SU-DHL-6 (cell line): ENCODE data around the gene GNG4.

Experiments
- H2AFZ ChIP-seq: fragments of 200-600 bp; sonication (generic); 2 replicates; pipeline ENCODE4 v1.6.1; 2014; ENCODE audit warnings: low read depth, mild to moderate bottlenecking, moderate library complexity, mixed read lengths, antibody characterized with exemption, low read length; ENCODE audit not compliant: severe bottlenecking
- H3F3A ChIP-seq: fragments of 200-600 bp; shearing (Covaris generic); 2 replicates; pipeline ENCODE4 v1.6.0; 2016; ENCODE audit warnings: antibody characterized with exemption, mild to moderate bottlenecking; ENCODE audit not compliant: insufficient read depth
- H3K27ac ChIP-seq: fragments of 200-600 bp; sonication (generic); 2 replicates; pipeline ENCODE4 v1.5.1; 2016; ENCODE audit warnings: low read depth, mild to moderate bottlenecking, low read length, moderate library complexity, mixed read lengths
- H3K27me3 ChIP-seq: fragments of 200-600 bp; sonication (generic), shearing (Covaris generic); 2 replicates; pipeline ENCODE4 v1.6.0; 2014; ENCODE audit warnings: mild to moderate bottlenecking, low read length
- H3K36me3 ChIP-seq: fragments of 200-600 bp; sonication (generic); 2 replicates; pipeline ENCODE4 v1.6.1; 2014; ENCODE audit warnings: mild to moderate bottlenecking, low read length, mixed read lengths
- H3K4me2 ChIP-seq: fragments of 300-600, 200-600 bp; shearing (Covaris generic), sonication (generic); 2 replicates; pipeline ENCODE4 v1.6.0; 2014; ENCODE audit warnings: low read length, low read depth, mild to moderate bottlenecking; ENCODE audit not compliant: poor library complexity, severe bottlenecking
- H3K4me3 ChIP-seq: fragments of 200-600 bp; sonication (generic); 2 replicates; pipeline ENCODE4 v1.5.1; 2014; ENCODE audit warnings: antibody characterized with exemption, low read length, mild to moderate bottlenecking, mixed read lengths; ENCODE audit not compliant: insufficient read depth, poor library complexity, severe bottlenecking
- H3K79me2 ChIP-seq: fragments of 200-600 bp; sonication (generic); 2 replicates; pipeline ENCODE4 v1.6.1; 2014; ENCODE audit warnings: mild to moderate bottlenecking, low read length, moderate library complexity; ENCODE audit not compliant: insufficient read depth
- H3K9ac ChIP-seq: fragments of 200-600 bp; sonication (generic); 2 replicates; pipeline ENCODE4 v1.7.0; 2014; ENCODE audit warnings: mild to moderate bottlenecking, low read length
- H3K9me2 ChIP-seq: fragments of 200-600 bp; sonication (generic); replicated peaks from 2 replicates; pipeline ENCODE4 v1.6.1; 2014; ENCODE audit warnings: low read length; ENCODE audit not compliant: insufficient read depth
- H3K9me3 ChIP-seq: fragments of 200-600 bp; sonication (generic); 2 replicates; pipeline ENCODE4 v1.6.1; 2014; ENCODE audit warnings: low read length, mixed read lengths; ENCODE audit not compliant: insufficient read depth
- H4K20me1 ChIP-seq: fragments of 200-600 bp; sonication (generic); 2 replicates; pipeline ENCODE4 v1.6.1; 2014; ENCODE audit warnings: low read depth, mild to moderate bottlenecking, antibody characterized with exemption, low read length, moderate library complexity, mixed read lengths
- CTCF ChIP-seq: fragments of 200-600 bp; sonication (generic); IDR thresholded peaks from one replicate; pipeline ENCODE4 v1.5.1; 2017; ENCODE audit warnings: antibody characterized with exemption, mild to moderate bottlenecking, low read length, moderate library complexity; ENCODE audit not compliant: insufficient read depth, poor library complexity, severe bottlenecking
- EZH2phosphoT487 ChIP-seq: fragments of 200-600 bp; sonication (generic), shearing (Covaris generic); conservative IDR thresholded peaks from 2 replicates; pipeline ENCODE4 v1.6.1; 2018; ENCODE audit warnings: mild to moderate bottlenecking, antibody characterized with exemption, low read length, moderate library complexity, mixed read lengths

Gene GNG4

GRCh38 chr1:235607284-235607683 is 42.3 kb downstream of the GNG4 start:
- no peak overlapping the region for H3K27ac ChIP-seq
- H3K36me3 ChIP-seq: no peaks in the 10 kb centered on the region
- no peaks in the 10 kb centered on the region for H3K27me3 ChIP-seq
- no peaks in the 10 kb centered on the region for H3K9me3 ChIP-seq
- H3K79me2 ChIP-seq: no peaks in the 10 kb centered on the region
- no peak for TF ChIP-seq CTCF
- TF ChIP-seq EZH2phosphoT487: no peak
- no peak overlapping the region for H3K4me3 ChIP-seq
- no peak overlapping the region for H3K9ac ChIP-seq
- H3F3A ChIP-seq: no peaks in the 10 kb centered on the region
- H3K4me2 ChIP-seq: no peak overlapping the region
- H4K20me1 ChIP-seq: no peaks in the 10 kb centered on the region
- H3K9me2 ChIP-seq: no peaks in the 10 kb centered on the region
- H2AFZ ChIP-seq: no peak overlapping the region

GRCh38 chr1:235601104-235601503 is 48.5 kb downstream of the GNG4 start:
- Histone ChIP-seq H3K4me3 (no peak overlapping the region), H3K36me3 (no peaks in the 10 kb centered on the region), H3K9me3 (no peaks in the 10 kb centered on the region), H3K4me2 (no peak overlapping the region), H3K9ac (no peak overlapping the region), H3K27me3 (no peaks in the 10 kb centered on the region), H3F3A (no peaks in the 10 kb centered on the region), H2AFZ (no peak overlapping the region), H3K27ac (no peak overlapping the region), H3K9me2 (no peaks in the 10 kb centered on the region), H3K79me2 (no peaks in the 10 kb centered on the region), H4K20me1 (no peaks in the 10 kb centered on the region)
- TF ChIP-seq EZH2phosphoT487 (no peak), CTCF (peak; percentile 41)

- no peak overlapping the region for H2AFZ ChIP-seq
- no peak for TF ChIP-seq EZH2phosphoT487
- TF ChIP-seq CTCF: no peak
- no peaks in the 10 kb centered on the region for H4K20me1 ChIP-seq
- H3K9me3 ChIP-seq: no peaks in the 10 kb centered on the region
- H3K4me2 ChIP-seq: no peak overlapping the region
- H3K79me2 ChIP-seq: no peaks in the 10 kb centered on the region
- no peaks in the 10 kb centered on the region for H3K27me3 ChIP-seq
- H3K36me3 ChIP-seq: no peaks in the 10 kb centered on the region
- no peak overlapping the region for H3K27ac ChIP-seq
- H3K9ac ChIP-seq: no peak overlapping the region
- H3K9me2 ChIP-seq: no peaks in the 10 kb centered on the region
- no peak overlapping the region for H3K4me3 ChIP-seq
- H3F3A ChIP-seq: no peaks in the 10 kb centered on the region
These were observed 50.0 kb downstream of the GNG4 start for GRCh38 chr1:235599536-235599935.
